Fibroblast of peridontal ligament (primary cell): ENCODE results near the gene REP15.
"Not testable (repeated sequence)": the region's sequence is repeated elsewhere in the genome, so short reads cannot be mapped to it uniquely, and the experiment has no call there.

Source experiments
- DNase-seq: peaks from one replicate; pipeline ENCODE4 v3.0.0-alpha.2; 2010; ENCODE audit errors: extremely low read depth

Gene REP15

GRCh38 chr12:27696293-27696652, at the start of gene REP15:
Gene REP15 (plus strand): TSS chr12:27696447. CDS start chr12:27696563, 116 bp downstream.
- DNase-seq, result no peak

GRCh38 chr12:27650011-27650410, 46.2 kb upstream of the REP15 start:
- DNase-seq, result no peak

GRCh38 chr12:27651201-27651600, 45.0 kb upstream of the REP15 start:
- peak; percentile 21 for DNase-seq

- DNase-seq, result peak; percentile 93
These were observed 44.0 kb upstream of the REP15 start for GRCh38 chr12:27652174-27652763.

- no peak for DNase-seq
These were observed 42.6 kb upstream of the REP15 start for GRCh38 chr12:27653661-27654060.

GRCh38 chr12:27655476-27655875, 40.8 kb upstream of the REP15 start:
- not testable (repeated sequence) for DNase-seq

GRCh38 chr12:27657296-27657695, 39.0 kb upstream of the REP15 start:
- DNase-seq, result no peak

- no peak for DNase-seq
These were observed 30.5 kb upstream of the REP15 start for GRCh38 chr12:27665704-27666103.

GRCh38 chr12:27666510-27666909, 29.7 kb upstream of the REP15 start:
- no peak for DNase-seq

GRCh38 chr12:27667540-27667939, 28.7 kb upstream of the REP15 start:
- peak; percentile 93 for DNase-seq

- no peak for DNase-seq
These were observed 24.2 kb upstream of the REP15 start for GRCh38 chr12:27672051-27672450.

GRCh38 chr12:27672643-27673042, 23.6 kb upstream of the REP15 start:
- peak; percentile 58 for DNase-seq

- DNase-seq, result no peak
These were observed 23.0 kb upstream of the REP15 start for GRCh38 chr12:27673101-27673718.

- no peak for DNase-seq
These were observed 21.3 kb upstream of the REP15 start for GRCh38 chr12:27674989-27675388.

- no peak for DNase-seq
These were observed 15.6 kb upstream of the REP15 start for GRCh38 chr12:27680619-27681018.

GRCh38 chr12:27682534-27682933, 13.7 kb upstream of the REP15 start:
- peak; percentile 79 for DNase-seq

- DNase-seq, result no peak
These were observed 11.0 kb upstream of the REP15 start for GRCh38 chr12:27685274-27685673.

- no peak for DNase-seq
These were observed 10.1 kb upstream of the REP15 start for GRCh38 chr12:27686147-27686546.

- DNase-seq, result no peak
These were observed 7.6 kb upstream of the REP15 start for GRCh38 chr12:27688671-27689070.

- DNase-seq, result no peak
These were observed 6.6 kb upstream of the REP15 start for GRCh38 chr12:27689558-27690180.

GRCh38 chr12:27693403-27693802, 2.8 kb upstream of the REP15 start:
- no peak for DNase-seq

- no peak for DNase-seq
These were observed 523 bp upstream of the REP15 start for GRCh38 chr12:27695556-27696292.
